Loucy (cell line): Measurements from ENCODE around the gene TMEM114.

Experiments
- CTCF ChIP-seq: fragments of 200-600 bp; sonication (generic); conservative IDR thresholded peaks from 2 replicates; pipeline ENCODE4 v1.5.1; 2014; ENCODE audit warnings: mild to moderate bottlenecking, antibody characterized with exemption, low read length
- EZH2phosphoT487 ChIP-seq: fragments of 200-600 bp; IDR thresholded peaks from 2 replicates; pipeline ENCODE4 v1.6.1; 2018; ENCODE audit warnings: antibody characterized with exemption, mild to moderate bottlenecking, moderate library complexity, borderline replicate concordance

DNA sequence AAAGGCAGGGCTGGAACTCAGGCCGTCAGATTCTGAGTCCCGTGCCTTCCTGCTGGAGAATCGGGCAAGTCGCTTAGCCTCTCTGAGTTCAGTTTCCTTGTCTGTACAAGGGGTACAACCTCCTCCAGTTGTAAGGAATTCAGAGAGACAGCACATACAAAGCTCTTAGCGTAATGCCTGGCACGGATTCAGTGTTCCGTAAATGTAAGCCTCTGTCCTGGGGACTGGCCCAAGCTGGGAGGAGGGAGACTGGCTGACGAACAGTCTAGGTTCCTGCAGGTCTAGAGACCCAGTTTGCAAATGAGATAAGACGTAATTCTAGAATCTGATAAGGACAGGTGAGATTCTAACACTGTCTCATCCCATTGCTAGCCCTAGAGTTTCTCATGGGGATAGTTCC lies 41.1 kb upstream of the TMEM114 start:
- TF ChIP-seq CTCF (no peak), EZH2phosphoT487 (no peak)
